GM21528 (cell line): Measurements from ENCODE around the gene OR8K3.

Experiments used
- ATAC-seq: cut with Tn5 transposase; IDR thresholded peaks from one replicate; pipeline ENCODE4 v1.9.1; 2021; ENCODE audit warnings: mild to moderate bottlenecking, moderate library complexity; ENCODE audit not compliant: unreplicated experiment, low FRiP score

Gene OR8K3

GRCh38 chr11:56314844-56315243 is at the start of gene OR8K3:
Gene OR8K3, plus strand, starts transcription at chr11:56315144. Its CDS starts 3,163 bp downstream, at chr11:56318307.
- ATAC-seq, result no peak

DNA sequence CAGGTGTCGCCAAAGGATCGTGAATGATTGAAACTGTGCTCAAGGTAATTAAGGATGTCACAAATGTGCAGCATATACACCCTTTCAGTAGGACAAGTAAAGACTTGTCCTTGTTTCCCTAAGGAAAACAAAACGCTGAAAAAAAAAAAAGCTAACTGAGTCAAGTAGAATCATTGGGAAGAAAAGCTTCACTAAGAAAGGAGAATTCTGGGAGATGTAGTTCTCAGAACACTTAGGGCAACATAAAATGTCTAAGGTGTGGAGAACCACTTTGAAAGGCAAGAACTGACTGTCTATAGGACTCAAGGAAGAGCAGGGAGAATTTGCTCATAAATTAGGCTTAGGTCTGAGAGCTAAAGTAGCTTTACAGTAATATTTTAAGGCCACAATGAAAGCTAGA is 43.9 kb upstream of the OR8K3 start:
- no peak for ATAC-seq

GRCh38 chr11:56273854-56274253 is 41.1 kb upstream of the OR8K3 start, which contains the start of gene OR5T1:
Gene OR5T1, plus strand, starts transcription at chr11:56274154. Its CDS starts 1,485 bp downstream, at chr11:56275639.
- ATAC-seq, result no peak

GRCh38 chr11:56292154-56292553 is 22.8 kb upstream of the OR8K3 start, which contains the start of gene OR8H1:
Gene OR8H1, minus strand, starts transcription at chr11:56292254. Its CDS starts 1,192 bp downstream, at chr11:56291062.
- no peak for ATAC-seq

DNA sequence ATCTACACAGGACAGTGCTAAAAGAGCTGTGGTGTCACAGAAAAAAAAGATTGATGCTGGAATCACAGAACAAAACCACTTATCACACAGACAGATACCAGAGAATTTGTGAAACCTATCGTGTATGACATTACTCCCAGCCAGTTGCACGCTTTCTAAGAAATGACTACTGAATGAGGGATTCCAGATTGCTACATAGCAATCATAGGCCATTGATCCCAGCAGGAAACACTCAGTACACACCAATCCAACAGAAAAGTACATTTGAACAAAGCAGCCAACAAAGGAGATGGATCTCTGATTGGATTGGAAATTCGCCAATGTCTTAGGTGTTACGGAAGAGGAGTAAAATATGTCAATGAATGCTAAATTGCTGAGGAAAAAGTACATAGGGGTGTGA is 18.0 kb upstream of the OR8K3 start:
- no peak for ATAC-seq

DNA sequence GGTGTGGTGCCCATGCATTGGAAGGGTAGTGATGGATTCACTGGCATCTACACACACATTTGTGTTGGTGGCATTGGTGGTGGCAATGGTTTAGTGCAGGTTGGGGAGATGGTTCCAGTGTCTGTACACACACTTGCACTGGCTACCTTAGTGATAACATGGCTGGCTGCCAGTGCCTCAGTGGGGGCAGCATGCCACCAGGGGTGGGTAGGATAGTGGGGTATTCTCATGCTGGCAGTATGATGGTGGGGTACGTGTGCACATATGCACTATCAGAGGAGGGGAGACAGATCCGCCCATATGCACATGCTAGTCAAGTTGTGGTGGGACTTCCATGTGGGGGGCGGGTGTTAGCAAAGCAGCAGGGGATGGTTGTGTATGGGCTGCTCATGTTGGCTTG is 7.1 kb upstream of the OR8K3 start:
- no peak for ATAC-seq

DNA sequence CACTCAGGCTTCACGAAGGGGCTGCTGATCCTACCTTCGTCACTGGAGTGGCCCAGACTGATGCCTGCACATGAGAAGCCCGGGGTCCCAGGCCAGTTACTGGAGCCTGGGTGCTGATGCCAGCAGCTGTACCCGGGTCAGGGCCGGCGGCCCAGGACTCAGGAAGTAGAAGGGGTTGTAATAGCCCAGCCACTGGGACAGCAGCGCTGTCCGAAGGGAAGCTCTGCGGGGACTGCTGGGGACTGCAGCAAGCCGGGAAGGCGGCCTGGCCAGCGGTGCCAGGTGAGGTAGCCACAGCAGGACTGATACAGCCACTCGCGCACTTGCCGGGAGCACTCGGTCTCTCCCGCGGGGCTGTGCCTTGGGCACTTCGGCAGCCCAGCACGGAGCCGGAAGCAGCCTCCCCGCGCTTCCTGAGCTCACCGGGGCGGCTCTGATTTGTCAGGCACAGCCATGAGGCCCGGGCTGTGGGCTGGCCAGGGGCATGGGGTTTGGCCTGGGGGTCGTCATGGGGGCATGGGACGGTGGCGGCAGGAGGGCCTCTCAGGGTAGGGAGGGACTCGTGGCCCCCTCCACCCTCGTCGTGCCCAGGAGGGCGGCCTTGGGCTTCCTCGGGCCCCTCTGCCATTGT is 17.0 kb downstream of the OR8K3 start:
- ATAC-seq, result no peak

GRCh38 chr11:56333156-56333555 is 18.2 kb downstream of the OR8K3 start:
- ATAC-seq, result no peak

- no peak for ATAC-seq
Observed at GRCh38 chr11:56340289-56340688, 25.3 kb downstream of the OR8K3 start.

- ATAC-seq, result no peak
Observed at GRCh38 chr11:56345739-56346138, 30.8 kb downstream of the OR8K3 start, which contains the start of gene OR8K1. Gene OR8K1, plus strand, starts transcription at chr11:56346039. Its CDS starts 0 bp downstream, at chr11:56346039.

DNA sequence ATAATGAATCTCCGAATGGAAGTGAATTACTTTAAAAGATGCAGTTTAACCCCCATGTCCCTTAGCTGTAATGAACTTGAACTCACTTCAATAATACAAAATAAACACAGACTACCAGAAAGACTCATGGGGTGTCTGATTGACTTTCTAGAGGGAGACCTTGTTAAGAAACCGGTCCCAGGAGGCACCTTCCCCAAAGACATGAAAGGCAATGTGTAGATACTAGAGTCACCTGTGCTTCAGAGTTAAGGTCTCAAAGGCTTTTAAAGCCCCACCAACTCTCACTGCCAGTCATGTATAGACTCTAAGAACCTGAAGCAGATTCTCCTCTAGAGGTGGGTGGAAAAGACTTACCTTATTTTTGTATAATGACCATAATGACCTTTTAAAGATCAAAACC is 39.0 kb downstream of the OR8K3 start, which contains the start of gene OR8J1:
Gene OR8J1, plus strand, starts transcription at position 301 of the 400 bp plus-strand sequence. CDS start 5,956 bp downstream, outside the sequence.
- no peak for ATAC-seq
